ENCODE results near the gene MFSD2A.
A peak's percentile ranks its signal among the peaks of the same experiment; 100 is the strongest.
"Not testable (repeated sequence)": the region's sequence is repeated elsewhere in the genome, so short reads cannot be mapped to it uniquely, and the experiment has no call there.

Gene MFSD2A

DNA sequence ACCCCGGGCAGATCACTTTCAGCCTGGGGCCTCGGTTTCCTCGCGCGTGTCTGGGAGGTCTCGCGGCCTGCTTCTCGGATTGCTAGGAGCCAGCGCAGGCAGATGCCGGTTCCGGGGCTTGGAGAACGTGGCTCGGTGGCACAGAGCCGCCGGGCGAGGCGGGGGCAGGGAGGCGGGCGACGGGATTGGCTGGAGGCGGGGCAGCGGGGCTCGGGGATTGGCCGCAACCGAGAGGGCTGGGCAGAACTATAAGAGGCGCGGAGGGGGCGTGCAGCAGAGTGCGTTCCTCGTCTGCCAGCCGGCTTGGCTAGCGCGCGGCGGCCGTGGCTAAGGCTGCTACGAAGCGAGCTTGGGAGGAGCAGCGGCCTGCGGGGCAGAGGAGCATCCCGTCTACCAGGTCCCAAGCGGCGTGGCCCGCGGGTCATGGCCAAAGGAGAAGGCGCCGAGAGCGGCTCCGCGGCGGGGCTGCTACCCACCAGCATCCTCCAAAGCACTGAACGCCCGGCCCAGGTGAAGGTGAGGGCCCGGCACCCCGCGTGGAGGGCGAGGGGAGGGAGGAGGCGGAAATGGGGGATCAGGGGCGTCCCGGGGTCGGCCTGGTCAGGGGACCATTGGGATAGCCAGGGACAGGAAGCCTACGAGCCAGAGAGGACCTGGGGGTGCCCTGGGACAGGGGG lies at the start of gene MFSD2A:
Gene MFSD2A, plus strand, starts transcription at position 276 of the 677 bp plus-strand sequence. Its CDS starts 148 bp downstream, at position 424.
- peak; percentile 77 to 81 for DNase-seq (ENCODE audit: extremely low read depth in 1 of 2, low read depth in 1 of 2)

- DNase-seq (ENCODE audit: extremely low read depth in 1 of 2, low read depth in 1 of 2): no peak
Observed at GRCh38 chr1:39905172-39905571, 49.8 kb upstream of the MFSD2A start.

DNA sequence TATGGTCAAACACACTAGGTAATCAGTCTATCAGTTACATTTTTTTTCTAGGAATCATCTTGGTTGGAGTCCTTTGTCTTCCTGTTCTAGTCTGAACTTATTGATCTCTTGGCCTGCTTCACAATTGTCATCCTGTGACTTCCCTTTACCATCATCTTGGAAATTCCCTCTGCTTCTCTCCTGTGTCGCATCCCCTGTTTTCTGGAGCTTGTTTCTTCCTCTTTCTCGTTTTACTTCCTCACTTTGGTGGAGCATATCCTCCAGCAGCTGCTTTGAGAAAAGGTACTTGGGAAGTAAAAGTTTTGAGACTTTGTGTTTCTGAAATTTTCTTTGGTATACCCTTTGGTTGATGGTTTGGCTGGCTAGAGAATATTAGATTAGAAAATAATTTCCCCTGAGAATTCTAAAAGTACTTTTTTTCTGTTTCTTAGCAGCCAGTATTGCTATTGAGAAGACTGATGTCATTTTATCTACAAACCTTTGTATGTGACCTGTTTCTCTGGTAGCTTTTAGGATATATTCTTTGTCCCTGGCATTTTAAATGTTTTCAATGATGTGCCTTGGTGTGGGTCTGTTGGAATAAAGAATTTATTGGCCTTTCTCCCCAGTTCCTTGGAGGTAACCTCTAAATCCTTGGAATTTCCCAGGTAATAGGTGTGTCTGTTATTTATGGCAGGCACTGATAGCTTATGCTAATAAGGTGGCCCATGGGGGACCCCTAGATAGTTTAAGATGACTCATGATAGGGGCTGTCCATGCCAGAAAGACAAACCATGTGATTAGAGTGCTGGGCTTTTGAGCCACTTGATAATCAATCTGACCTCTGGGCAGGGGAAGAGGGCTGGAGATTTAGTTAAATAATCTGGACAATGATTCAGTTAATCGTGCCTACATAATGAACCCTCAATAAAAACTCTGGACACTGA lies 47.2 kb upstream of the MFSD2A start:
- no peak for DNase-seq (ENCODE audit: extremely low read depth in 1 of 2, low read depth in 1 of 2)

GRCh38 chr1:39908534-39908933 lies 46.4 kb upstream of the MFSD2A start:
- DNase-seq (ENCODE audit: extremely low read depth in 1 of 2, low read depth in 1 of 2): no peak

DNA sequence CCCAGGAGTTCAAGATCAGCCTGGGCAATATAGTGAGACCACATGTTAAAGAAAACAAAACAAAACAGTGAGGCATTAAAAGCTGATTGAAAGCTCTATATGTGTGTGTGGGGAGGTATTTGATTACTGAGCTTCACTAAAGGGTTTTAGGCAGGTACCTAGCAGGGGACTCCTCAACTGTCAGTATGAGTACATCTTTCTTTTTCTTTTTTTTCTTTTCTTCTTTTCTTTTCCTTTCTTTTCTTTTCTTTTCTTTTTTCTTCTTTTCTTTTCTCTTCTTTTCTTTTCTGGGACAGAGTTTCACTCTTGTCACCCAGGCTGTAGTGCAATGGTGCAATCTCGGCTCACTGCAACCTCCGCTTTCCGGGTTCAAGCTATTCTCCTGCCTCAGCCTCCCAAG lies 44.7 kb upstream of the MFSD2A start:
- DNase-seq (ENCODE audit: extremely low read depth in 1 of 2, low read depth in 1 of 2): no peak

DNA sequence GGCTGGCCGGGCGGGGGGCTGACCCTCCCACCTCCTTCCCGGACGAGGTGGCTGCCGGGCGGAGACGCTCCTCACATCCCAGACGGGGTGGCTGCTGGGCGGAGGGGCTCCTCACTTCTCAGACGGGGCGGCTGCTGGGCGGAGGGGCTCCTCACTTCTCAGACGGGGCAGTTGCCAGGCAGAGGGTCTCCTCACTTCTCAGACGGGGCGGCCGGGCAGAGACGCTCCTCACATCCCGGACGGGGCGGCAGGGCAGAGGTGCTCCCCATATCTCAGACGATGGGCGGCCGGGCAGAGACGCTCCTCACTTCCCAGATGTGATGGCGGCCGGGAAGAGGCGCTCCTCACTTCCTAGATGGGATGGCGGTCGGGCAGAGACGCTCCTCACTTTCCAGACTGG lies 41.8 kb upstream of the MFSD2A start:
- DNase-seq (ENCODE audit: extremely low read depth in 1 of 2, low read depth in 1 of 2): not testable (repeated sequence)

DNA sequence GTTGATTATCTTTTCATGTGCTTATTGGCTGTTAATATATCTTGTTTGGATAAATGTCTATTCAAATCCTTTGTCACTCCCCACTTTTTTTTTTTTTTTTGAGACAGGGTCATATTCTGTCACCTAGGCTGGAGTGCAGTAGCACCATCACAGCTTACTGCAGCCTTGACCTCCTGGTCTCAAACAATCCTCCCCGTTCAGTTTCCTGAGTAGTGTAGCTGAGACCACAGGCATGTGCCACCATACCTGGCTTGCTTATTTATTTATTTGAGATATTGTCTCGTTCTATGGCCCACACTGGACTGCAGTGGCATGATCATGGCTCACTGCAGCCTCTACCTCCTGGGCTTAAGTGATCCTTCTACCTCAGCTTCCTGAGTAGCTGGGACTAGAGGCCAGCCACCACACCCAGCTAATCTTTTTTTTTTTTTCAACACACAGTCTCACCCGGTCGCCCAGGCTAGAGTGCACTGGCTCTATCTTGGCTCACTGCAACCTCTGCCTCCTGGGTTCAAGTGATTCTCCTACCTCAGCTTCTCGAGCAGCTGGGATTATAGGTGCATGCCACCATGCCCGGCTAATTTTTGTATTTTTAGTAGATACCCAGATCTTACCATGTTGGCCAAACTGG lies 39.3 kb upstream of the MFSD2A start:
- DNase-seq (ENCODE audit: extremely low read depth in 1 of 2, low read depth in 1 of 2): no peak

DNA sequence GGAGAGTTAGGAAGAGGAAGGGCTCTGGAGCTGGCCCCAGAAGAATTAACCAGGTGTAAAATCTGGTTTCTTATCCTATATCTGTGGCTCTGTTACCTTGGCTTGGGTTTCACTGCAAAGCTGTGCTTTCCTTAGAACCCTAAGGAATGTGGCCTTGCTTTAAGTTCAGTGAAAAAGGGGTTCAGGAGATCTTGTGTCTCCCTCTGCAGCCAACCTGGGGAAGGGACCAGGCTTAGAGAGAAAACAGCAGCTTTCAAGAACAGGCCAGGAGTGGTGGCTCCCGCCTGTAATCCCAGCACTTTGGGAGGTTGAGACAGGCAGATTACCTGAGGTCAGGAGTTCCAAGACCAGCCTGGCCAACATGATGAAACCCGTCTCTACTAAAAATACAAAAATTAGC lies 37.1 kb upstream of the MFSD2A start:
- DNase-seq (ENCODE audit: extremely low read depth in 1 of 2, low read depth in 1 of 2): no peak

DNA sequence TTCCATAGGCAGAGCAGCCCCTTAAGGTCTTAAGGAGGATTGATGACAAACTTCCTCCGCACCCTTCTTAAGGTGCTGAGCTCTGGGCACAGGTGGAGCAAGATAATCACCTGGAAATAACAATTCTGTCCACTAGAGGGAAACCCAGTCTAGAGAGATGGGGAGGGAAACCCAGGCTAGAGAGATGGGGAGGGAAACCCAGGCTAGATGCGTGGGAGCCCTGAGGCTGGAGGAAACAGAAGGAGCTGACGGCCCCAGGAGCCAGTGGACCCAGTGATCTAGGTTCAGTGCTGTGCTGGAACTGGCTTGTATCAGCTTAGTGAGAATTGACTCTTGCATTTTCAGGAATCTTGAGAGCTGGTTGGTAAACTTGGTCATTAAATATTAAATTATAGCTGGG lies 35.4 kb upstream of the MFSD2A start:
- DNase-seq (ENCODE audit: extremely low read depth in 1 of 2, low read depth in 1 of 2): no peak

DNA sequence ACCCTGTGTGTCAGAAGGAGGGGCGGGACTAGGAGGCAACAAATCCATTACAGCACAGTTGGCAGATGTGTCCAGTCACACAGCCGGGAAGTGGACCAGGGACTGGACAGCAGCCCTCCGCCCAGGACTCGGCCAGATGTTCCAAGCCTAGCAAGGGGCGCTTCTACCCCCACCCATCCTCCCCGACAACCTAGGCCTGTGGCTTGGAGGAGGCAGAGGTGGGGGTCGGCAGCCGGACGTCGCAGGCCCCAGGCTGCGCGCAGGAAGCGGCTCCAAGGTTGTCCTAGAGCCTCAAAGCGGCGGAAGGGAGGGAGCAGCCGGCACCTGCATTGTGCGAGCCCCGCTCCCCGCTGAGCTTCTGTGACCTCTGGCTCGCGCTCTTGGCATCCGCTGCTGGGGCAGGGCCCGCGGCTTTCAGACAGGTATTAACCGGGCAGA lies 32.7 kb upstream of the MFSD2A start:
- no peak for DNase-seq (ENCODE audit: extremely low read depth in 1 of 2, low read depth in 1 of 2)

GRCh38 chr1:39925721-39926342 lies 29.1 kb upstream of the MFSD2A start:
- no peak for DNase-seq (ENCODE audit: extremely low read depth in 1 of 2, low read depth in 1 of 2)

- no peak for DNase-seq (ENCODE audit: extremely low read depth in 1 of 2, low read depth in 1 of 2)
Observed at GRCh38 chr1:39926343-39926793, 28.6 kb upstream of the MFSD2A start.

DNA sequence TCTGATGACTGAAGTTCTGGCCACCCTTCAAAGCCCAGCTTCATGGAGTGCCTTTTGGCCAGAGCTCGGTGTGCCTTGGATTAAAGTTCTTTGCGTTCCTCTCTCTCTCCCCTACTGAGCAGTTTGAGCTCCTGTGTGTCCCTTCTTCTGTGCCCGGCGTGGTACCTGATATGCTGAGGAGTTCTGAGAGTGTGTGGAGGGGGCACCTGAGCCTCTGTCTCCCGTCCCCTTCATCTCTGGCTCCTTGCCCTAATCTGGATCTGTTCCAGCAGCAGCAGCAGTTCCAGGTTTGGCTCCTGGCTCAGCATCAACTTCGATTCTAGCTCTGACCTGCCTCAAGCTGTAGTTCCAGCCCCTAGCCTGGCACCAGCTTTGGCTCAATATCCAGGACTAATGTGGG lies 28.1 kb upstream of the MFSD2A start:
- DNase-seq (ENCODE audit: extremely low read depth in 1 of 2, low read depth in 1 of 2): no peak

- DNase-seq (ENCODE audit: extremely low read depth in 1 of 2, low read depth in 1 of 2): no peak
Observed at GRCh38 chr1:39927538-39927937, 27.4 kb upstream of the MFSD2A start.

- no peak for DNase-seq (ENCODE audit: extremely low read depth in 1 of 2, low read depth in 1 of 2)
Observed at GRCh38 chr1:39928809-39929587, 25.9 kb upstream of the MFSD2A start.

DNA sequence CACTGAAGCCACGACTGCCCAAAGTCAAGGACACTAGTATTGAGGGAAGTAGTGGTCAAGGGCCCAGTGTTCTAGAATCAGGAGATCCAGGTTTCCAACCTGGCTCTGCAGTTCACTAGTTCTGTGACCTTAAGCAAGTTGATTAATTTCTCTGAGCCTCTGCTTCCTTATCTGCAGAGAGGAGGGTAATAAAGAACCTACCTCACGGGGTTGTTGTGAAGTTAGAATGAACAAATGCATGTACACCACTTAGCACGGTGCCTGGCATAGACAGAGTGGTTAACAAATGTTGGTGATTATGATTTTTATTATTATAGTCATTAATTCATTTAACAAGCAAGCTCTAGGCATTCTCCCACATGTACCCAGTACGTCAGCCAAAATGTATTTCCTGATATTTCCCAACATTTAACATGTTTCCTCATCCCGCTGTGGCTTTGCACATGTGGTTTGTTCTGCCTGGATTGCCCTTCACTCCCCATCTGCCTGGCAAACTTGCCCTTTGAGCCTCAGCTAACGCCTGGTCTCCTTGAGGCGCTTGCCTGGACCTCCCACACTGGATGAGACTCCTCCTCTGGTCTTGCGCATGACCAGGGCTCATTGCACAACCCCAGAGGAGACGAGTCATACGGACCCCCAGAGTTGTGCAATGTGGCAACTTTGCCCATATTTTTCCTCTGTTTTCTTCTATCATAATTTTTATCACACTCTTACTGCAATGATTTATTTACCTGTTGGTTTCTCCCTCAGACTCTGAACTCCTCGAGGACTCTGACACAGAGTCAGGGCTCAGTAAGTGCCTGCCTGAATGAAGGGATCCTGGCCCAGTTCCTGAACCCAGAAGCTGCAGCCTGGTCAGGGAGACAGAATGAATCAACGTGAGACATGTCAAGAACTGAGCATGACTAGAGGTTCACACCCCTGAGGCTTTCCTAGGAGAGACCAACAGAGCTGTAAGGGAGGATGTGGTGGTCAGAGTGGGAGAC lies 20.7 kb upstream of the MFSD2A start:
- DNase-seq (ENCODE audit: extremely low read depth in 1 of 2, low read depth in 1 of 2): no peak

DNA sequence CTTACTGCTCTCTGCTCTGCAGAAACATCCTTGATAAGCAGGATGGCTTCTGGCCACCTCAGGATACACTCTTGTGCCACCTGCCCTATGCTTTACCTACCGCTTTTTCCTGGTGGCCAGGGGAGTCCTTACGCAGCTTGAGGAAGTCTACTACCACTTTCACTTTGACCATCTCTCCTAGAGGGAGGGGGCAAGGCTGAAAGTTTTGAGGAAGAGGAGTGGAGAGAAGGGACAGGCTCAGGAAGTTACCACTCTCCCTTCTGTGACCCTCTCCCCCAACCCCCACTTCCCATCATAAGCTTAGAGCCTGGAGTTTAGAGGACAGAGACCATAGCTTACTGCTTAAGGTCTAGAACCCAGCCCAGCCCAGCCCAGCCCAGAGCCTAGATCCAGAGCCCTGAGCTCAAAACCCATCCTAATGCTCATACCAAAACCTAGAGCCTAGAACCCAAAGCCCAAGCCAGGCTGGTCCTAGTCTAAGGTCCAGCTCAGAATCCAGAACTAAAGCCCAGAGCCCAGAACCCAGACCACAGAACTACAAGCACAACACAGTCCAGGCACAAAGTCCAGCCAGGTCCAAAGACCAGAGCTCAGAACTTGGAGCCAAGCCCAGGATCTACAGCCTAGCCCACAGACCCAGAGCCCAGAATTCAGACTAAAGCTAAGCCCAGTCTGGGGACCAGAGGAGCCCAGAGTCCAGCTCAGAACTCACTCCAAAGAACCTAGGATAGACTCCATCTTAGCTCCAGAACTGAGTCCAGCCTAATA lies 18.0 kb upstream of the MFSD2A start:
- DNase-seq (ENCODE audit: extremely low read depth in 1 of 2, low read depth in 1 of 2): no peak

DNA sequence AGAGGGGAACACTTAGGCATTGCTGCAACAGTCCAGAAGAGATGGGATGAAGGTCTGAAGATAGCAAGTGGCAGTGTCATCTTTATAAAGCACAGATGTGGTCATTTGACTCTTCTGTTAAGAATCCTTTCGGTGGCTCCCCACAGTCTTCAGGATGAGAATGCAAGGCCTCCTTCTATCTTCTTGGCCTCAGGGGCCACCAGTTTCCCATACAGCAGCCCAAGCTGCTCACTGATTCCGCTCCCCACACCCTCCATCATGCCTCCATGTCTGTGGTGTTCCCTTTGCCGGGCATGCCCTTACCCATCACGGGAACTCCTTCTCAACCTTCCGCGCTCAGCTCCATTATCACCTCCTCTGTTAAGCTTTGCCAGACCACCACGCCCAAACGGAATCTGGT lies 16.1 kb upstream of the MFSD2A start:
- no peak for DNase-seq (ENCODE audit: extremely low read depth in 1 of 2, low read depth in 1 of 2)
